HG03571 (cell line): ENCODE results near the gene TMEM132D.

Source experiments
- ATAC-seq: cut with Tn5 transposase; IDR thresholded peaks from one replicate; pipeline ENCODE4 v1.9.1; 2021; ENCODE audit not compliant: unreplicated experiment

The TMEM132D gene

GRCh38 chr12:129605666-129606065 lies 298.2 kb downstream of the TMEM132D start:
- ATAC-seq: no peak

GRCh38 chr12:129604506-129604905 lies 299.3 kb downstream of the TMEM132D start:
- no peak for ATAC-seq

- ATAC-seq: no peak
Measured at GRCh38 chr12:129599406-129599805, 304.4 kb downstream of the TMEM132D start.

- ATAC-seq: no peak
Measured at GRCh38 chr12:129594098-129594497, 309.7 kb downstream of the TMEM132D start.

- ATAC-seq: no peak
Measured at GRCh38 chr12:129592449-129592848, 311.4 kb downstream of the TMEM132D start.

- ATAC-seq: no peak
Measured at GRCh38 chr12:129589503-129589902, 314.3 kb downstream of the TMEM132D start.

GRCh38 chr12:129588142-129588541 lies 315.7 kb downstream of the TMEM132D start:
- no peak for ATAC-seq

GRCh38 chr12:129585296-129585695 lies 318.5 kb downstream of the TMEM132D start:
- ATAC-seq: no peak

GRCh38 chr12:129579879-129580278 lies 323.9 kb downstream of the TMEM132D start:
- ATAC-seq: no peak

- ATAC-seq: no peak
Measured at GRCh38 chr12:129571901-129572494, 331.8 kb downstream of the TMEM132D start.

- ATAC-seq: no peak
Measured at GRCh38 chr12:129570796-129571400, 332.9 kb downstream of the TMEM132D start.

GRCh38 chr12:129566800-129567199 lies 337.0 kb downstream of the TMEM132D start:
- no peak for ATAC-seq

GRCh38 chr12:129564768-129565167 lies 339.1 kb downstream of the TMEM132D start:
- ATAC-seq: no peak

GRCh38 chr12:129563266-129563665 lies 340.6 kb downstream of the TMEM132D start:
- no peak for ATAC-seq

- no peak for ATAC-seq
Measured at GRCh38 chr12:129561304-129561703, 342.5 kb downstream of the TMEM132D start.

GRCh38 chr12:129559776-129560175 lies 344.0 kb downstream of the TMEM132D start:
- no peak for ATAC-seq

- no peak for ATAC-seq
Measured at GRCh38 chr12:129558036-129558435, 345.8 kb downstream of the TMEM132D start.

GRCh38 chr12:129556082-129556481 lies 347.7 kb downstream of the TMEM132D start:
- no peak for ATAC-seq

GRCh38 chr12:129552996-129553750 lies 350.7 kb downstream of the TMEM132D start:
- no peak for ATAC-seq

GRCh38 chr12:129551441-129551840 lies 352.4 kb downstream of the TMEM132D start:
- ATAC-seq: no peak

- no peak for ATAC-seq
Measured at GRCh38 chr12:129550353-129550752, 353.5 kb downstream of the TMEM132D start.

- ATAC-seq: no peak
Measured at GRCh38 chr12:129549656-129550055, 354.2 kb downstream of the TMEM132D start.
